Right lobe of liver (tissue), 6 donors: Measurements from ENCODE around the gene CYP27C1. TPM values are rescaled to one million over a fixed set of nuclear protein-coding genes. Genes with fewer than 3 reads are reported as not detected.

Experiments used
- ATAC-seq, 4 donors: fragments of 200-7000 bp; cut with Tn5 transposase; one replicate each; pipeline ENCODE4 v1.9.1; 2020; ENCODE audit warnings: mild to moderate bottlenecking in 4 of 4, moderate library complexity in 4 of 4
- DNase-seq, 3 donors: peaks; one replicate each; pipeline ENCODE4 v3.0.0-alpha.2; 2020
- H3K27ac ChIP-seq, 3 donors: fragments of 200-600 bp; one replicate each; pipeline ENCODE4 v1.8.0; 2022
- H3K27me3 ChIP-seq, 2 donors: fragments of 200-600 bp; one replicate each; pipeline ENCODE4 v1.8.0; 2022
- H3K36me3 ChIP-seq, 4 donors: fragments of 200-600 bp; sonication (generic) in 1 of 4; one replicate each; pipeline versions ENCODE4 v1.5.1 to v1.8.0; 2017 to 2022; ENCODE audit warnings: control low read depth in 1 of 4
- H3K4me1 ChIP-seq, 4 donors: fragments of 200-600 bp; sonication (generic) in 1 of 4; one replicate each; pipeline versions ENCODE4 v1.5.1 to v1.8.0; 2017 to 2022; ENCODE audit warnings: control low read depth in 1 of 4
- H3K4me3 ChIP-seq, 3 donors: fragments of 200-600 bp; one replicate each; pipeline ENCODE4 v1.8.0; 2022
- H3K9me3 ChIP-seq, 4 donors: fragments of 200-600 bp; sonication (generic) in 1 of 4; one replicate each; pipeline versions ENCODE4 v1.5.1 to v1.8.0; 2017 to 2022; ENCODE audit warnings: control low read depth in 1 of 4
- POLR2A ChIP-seq: fragments of 450-650 bp; IDR thresholded peaks from one replicate; pipeline ENCODE4 v1.6.1; 2017; ENCODE audit warnings: antibody characterized with exemption, mild to moderate bottlenecking
- whole genome bisulfite sequencing: methylation state at CpG from one replicate; pipeline ENCODE4 v1.1.6; 2018; ENCODE audit warnings: low coverage, low lambda C conversion rate; ENCODE audit not compliant: insufficient coverage; ENCODE audit errors: missing lambda C conversion rate; 5-methylcytosine and 5-hydroxymethylcytosine counted together
- intact Hi-C, 2 donors: fragments of 100-400 bp; cut with DNase I; formaldehyde crosslinking; loops; one replicate each; pipeline versions ENCODE4 v1.11.2 to v1.14.1; 2022
- total RNA-seq, 6 experiments: library from RNA; depleted of rRNA in 2 of 6; stranded (reverse); fragments of >200 nt in 2 of 6; fragmentation: NEBNext Ultra II Directional in 3 of 6; extraction: Animal tissue kit (Norgen Biotek cat#: 25700) in 3 of 6; gene quantifications; one replicate each; pipeline versions ENCODE4 v1.1.0 to v1.2.4, GENCODE V29; 2016 to 2023
- TF ChIP-seq, protein P1 (sequence below), 4 donors: fragments of 200-600 bp in 3 of 4; fragments of 450-650 bp in 1 of 4; IDR thresholded peaks; one replicate each; pipeline versions ENCODE4 v1.5.1 to v1.8.0; 2016 to 2022; ENCODE audit warnings: antibody characterized with exemption in 4 of 4, mild to moderate bottlenecking in 2 of 4
- donor health status: DM: no; HTN: yes; CAD: no.
- donor health status: DM: no; HTN: no; CAD: no.
- donor health status: DM: no; HTN: no; CAD: no.
- donor health status: DM: no; HTN: yes; CAD: no.
- donor health status: DM: no; HTN: yes; CAD: no.

Gene CYP27C1
- total RNA-seq, 6 experiments from 2014 or later = 0.05 TPM; not detected in 5

DNA sequence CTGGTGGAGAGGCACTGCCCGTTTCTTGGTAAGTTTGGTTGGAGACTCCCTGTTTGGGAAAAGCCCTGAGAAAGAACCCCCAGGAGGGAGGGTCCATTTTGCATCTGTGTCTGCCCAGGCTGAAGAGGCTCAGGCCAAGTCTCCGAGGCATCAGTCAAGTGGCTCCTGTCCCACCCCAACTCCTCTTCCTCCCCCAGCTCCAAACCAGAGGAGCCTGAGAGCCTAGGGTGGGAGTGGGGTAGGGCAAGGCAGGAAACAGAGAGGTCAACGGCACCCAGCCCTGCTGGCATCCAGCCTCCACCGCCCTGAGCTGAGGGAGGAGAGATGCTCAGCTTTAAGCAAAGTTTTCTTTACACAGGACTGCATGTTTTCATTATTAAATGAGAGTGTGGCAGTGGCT is 38.2 kb downstream of the CYP27C1 start:
- Histone ChIP-seq H3K4me1 (no peaks in the 10 kb centered on the region), H3K27me3 (no peaks in the 10 kb centered on the region), H3K27ac (no peak overlapping the region), H3K36me3 (no peaks in the 10 kb centered on the region), H3K9me3 (no peaks in the 10 kb centered on the region), H3K4me3 (no peak overlapping the region)
- 37% methylated on average over 2 of the region's 4 CpGs for WGBS
- TF ChIP-seq POLR2A = no peak
- intact Hi-C loops = no loop called here
- no peak for ATAC-seq
- peak in 1 of 3 donors; percentile 25 for DNase-seq

DNA sequence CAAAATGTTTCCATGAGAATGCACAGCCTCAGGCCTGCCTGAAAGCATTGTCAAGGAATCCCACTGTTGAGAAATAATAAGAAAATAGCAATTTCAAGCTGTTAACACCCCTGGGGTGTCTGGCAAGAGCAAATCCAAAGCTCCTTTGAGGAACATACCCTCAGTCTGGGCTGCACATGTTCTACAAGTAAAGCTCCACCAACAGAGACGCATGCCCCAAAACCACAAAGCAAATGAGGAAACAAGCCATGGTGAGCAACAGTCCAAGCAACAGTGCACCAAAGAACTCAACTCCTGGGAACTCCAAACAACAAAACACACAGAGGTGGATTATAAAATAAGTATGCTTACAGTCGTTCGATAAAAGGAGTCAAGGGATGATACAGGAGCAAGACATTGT is 40.3 kb downstream of the CYP27C1 start:
- DNase-seq (no peak), ATAC-seq (peak in 1 of 4 donors; percentile 23)
- intact Hi-C loops = loop anchor here (10.0 kb wide), 1 partner anchor 105 kb away; no protein-coding TSS in a partner anchor
- no peak for TF ChIP-seq POLR2A
- TF ChIP-seq, protein P1, sequence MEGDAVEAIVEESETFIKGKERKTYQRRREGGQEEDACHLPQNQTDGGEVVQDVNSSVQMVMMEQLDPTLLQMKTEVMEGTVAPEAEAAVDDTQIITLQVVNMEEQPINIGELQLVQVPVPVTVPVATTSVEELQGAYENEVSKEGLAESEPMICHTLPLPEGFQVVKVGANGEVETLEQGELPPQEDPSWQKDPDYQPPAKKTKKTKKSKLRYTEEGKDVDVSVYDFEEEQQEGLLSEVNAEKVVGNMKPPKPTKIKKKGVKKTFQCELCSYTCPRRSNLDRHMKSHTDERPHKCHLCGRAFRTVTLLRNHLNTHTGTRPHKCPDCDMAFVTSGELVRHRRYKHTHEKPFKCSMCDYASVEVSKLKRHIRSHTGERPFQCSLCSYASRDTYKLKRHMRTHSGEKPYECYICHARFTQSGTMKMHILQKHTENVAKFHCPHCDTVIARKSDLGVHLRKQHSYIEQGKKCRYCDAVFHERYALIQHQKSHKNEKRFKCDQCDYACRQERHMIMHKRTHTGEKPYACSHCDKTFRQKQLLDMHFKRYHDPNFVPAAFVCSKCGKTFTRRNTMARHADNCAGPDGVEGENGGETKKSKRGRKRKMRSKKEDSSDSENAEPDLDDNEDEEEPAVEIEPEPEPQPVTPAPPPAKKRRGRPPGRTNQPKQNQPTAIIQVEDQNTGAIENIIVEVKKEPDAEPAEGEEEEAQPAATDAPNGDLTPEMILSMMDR (IDR thresholded peaks at IDR 0.05) = no peak
- Histone ChIP-seq H3K9me3 (no peaks in the 10 kb centered on the region), H3K36me3 (no peaks in the 10 kb centered on the region), H3K4me1 (no peaks in the 10 kb centered on the region), H3K27me3 (no peaks in the 10 kb centered on the region), H3K4me3 (no peak overlapping the region), H3K27ac (no peak overlapping the region)
- WGBS = 70% methylated on average over 3 of the region's 3 CpGs

DNA sequence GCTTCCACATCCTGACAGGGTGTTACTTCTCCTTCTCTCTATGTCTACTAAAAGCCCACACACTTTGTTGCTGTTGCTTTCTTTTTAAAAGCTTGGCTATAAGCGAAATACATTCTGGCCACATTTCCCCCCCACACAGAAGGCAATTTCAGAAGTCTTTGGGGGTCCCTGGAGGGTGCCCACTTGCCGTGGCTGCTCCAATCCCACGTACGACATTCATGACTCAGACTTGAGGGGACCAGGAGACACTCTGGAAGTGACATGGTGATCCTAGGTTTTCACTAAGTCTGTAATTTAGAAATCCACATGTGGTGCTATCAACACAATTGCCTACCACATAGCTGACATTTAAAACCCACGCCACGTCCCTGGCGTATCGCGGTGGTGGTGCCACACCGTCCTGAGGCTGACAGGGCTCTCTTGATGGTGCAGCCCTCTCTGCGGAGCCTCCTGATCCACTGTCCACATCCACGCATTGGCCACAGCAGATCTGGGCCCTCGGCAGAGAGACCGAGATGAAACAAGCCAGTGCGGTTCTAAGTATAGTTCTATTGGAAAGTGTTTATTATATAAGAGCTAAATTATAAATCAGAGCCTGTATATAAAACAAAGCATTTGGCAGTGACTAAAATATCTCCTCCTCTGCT is 42.4 kb downstream of the CYP27C1 start:
- H3K4me1 ChIP-seq = no peaks in the 10 kb centered on the region
- TF ChIP-seq POLR2A = no peak
- TF ChIP-seq, protein P1 (IDR thresholded peaks at IDR 0.05) = no peak
- H3K36me3 ChIP-seq = no peaks in the 10 kb centered on the region
- 95% methylated on average over 6 of the region's 15 CpGs for WGBS
- ATAC-seq = no peak
- no peaks in the 10 kb centered on the region for H3K27me3 ChIP-seq
- intact Hi-C loops = loop anchor here (10.0 kb wide), 1 partner anchor 103 kb away; no protein-coding TSS in a partner anchor
- peak in 1 of 3 donors; percentile 20 for DNase-seq
- no peak overlapping the region for H3K27ac ChIP-seq
- no peak overlapping the region for H3K4me3 ChIP-seq
- H3K9me3 ChIP-seq = no peaks in the 10 kb centered on the region

DNA sequence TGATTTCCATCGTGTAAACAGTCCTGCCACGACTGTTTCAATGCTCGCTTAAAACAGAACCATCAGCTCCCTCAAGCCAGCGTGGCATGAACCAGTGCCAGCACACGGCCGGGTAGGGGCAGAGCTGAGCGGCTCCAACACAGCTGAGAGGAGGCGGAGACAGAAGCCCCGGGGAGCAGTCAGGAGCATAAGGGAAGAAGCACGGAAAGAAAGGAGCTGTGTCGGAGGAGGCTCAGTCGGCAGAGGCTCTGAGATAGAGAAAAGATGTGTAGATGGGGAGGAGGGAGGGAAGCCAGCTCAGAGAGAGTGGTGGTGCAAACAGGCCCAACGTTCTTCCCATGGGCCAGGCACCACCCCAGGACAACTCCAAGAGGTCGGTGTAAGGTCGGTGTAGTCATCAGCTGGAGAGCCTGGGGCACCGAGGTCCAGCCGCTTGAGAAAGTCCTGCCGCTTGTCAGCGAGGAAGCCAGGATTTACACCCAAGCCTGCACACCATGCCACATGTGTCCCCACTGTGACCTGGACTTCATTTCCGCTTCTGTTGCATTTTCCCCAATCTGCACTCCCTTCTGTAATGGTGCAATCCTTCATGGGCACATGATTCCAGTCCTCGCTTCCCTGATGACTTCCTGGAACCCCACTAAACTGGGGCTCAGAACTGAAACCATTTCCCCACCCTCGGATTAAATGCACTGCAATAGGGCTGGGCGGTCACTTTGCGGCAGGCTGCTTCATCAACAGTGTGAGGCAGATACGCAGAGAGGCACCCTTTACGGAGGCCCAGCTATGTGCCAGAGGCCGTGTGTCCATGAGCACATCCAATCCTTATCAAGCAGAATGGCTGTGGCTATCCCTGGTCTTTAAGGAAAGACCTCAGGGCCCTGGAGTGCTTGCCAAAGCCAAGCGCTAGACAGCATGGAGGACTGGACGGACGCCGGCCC is 43.5 kb downstream of the CYP27C1 start:
- no peak overlapping the region for H3K4me3 ChIP-seq
- DNase-seq (no peak), ATAC-seq (peak; percentile 43 to 66 (median 53))
- no peak for TF ChIP-seq POLR2A
- TF ChIP-seq, protein P1 (IDR thresholded peaks at IDR 0.05) = no peak
- H3K36me3 ChIP-seq = no peaks in the 10 kb centered on the region
- no peaks in the 10 kb centered on the region for H3K27me3 ChIP-seq
- no peak overlapping the region for H3K27ac ChIP-seq
- no peaks in the 10 kb centered on the region for H3K9me3 ChIP-seq
- intact Hi-C loops = loop anchor here (10.0 kb wide), 1 partner anchor 102 kb away; no protein-coding TSS in a partner anchor
- H3K4me1 ChIP-seq = no peaks in the 10 kb centered on the region
- WGBS = 75% methylated on average over 13 of the region's 31 CpGs
